GM19397 (cell line): ENCODE results near the gene SEZ6.

Experiments used
- ATAC-seq: cut with Tn5 transposase; IDR thresholded peaks from one replicate; pipeline ENCODE4 v1.9.1; 2021; ENCODE audit warnings: mild to moderate bottlenecking, moderate library complexity; ENCODE audit not compliant: unreplicated experiment

SEZ6 gene

GRCh38 chr17:29036584-29036983, 30.8 kb upstream of the SEZ6 start:
- ATAC-seq, result no peak

- ATAC-seq, result no peak
Measured at GRCh38 chr17:29034510-29034909, 28.7 kb upstream of the SEZ6 start.

GRCh38 chr17:29032857-29033197, 27.0 kb upstream of the SEZ6 start:
- ATAC-seq, result no peak

GRCh38 chr17:29032013-29032856, 26.4 kb upstream of the SEZ6 start:
- no peak for ATAC-seq

- ATAC-seq, result no peak
Measured at GRCh38 chr17:29031488-29031887, 25.7 kb upstream of the SEZ6 start.

GRCh38 chr17:29024316-29024952, 18.6 kb upstream of the SEZ6 start:
- ATAC-seq, result no peak

GRCh38 chr17:29022074-29022473, 16.2 kb upstream of the SEZ6 start:
- no peak for ATAC-seq

- no peak for ATAC-seq
Measured at GRCh38 chr17:29021226-29021625, 15.4 kb upstream of the SEZ6 start.

GRCh38 chr17:29020576-29020975, 14.7 kb upstream of the SEZ6 start:
- ATAC-seq, result no peak

- ATAC-seq, result no peak
Measured at GRCh38 chr17:29019475-29020181, 13.8 kb upstream of the SEZ6 start.

- no peak for ATAC-seq
Measured at GRCh38 chr17:29018788-29019474, 13.1 kb upstream of the SEZ6 start.

- no peak for ATAC-seq
Measured at GRCh38 chr17:29016345-29017210, 10.7 kb upstream of the SEZ6 start.

GRCh38 chr17:29014716-29015115, 8.9 kb upstream of the SEZ6 start:
- no peak for ATAC-seq

GRCh38 chr17:29012535-29012934, 6.7 kb upstream of the SEZ6 start:
- ATAC-seq, result no peak

- ATAC-seq, result no peak
Measured at GRCh38 chr17:29010586-29010985, 4.8 kb upstream of the SEZ6 start.

GRCh38 chr17:29010129-29010528, 4.3 kb upstream of the SEZ6 start:
- no peak for ATAC-seq

GRCh38 chr17:29008591-29008990, 2.8 kb upstream of the SEZ6 start:
- no peak for ATAC-seq

GRCh38 chr17:29007860-29008455, 2.1 kb upstream of the SEZ6 start:
- no peak for ATAC-seq

GRCh38 chr17:29007456-29007855, 1.6 kb upstream of the SEZ6 start:
- ATAC-seq, result no peak

GRCh38 chr17:29004081-29004692, 1.6 kb downstream of the SEZ6 start:
- ATAC-seq, result no peak
